B cell (primary cell): ENCODE measurements around the gene AGGF1. TPM values are rescaled to one million over a fixed set of nuclear protein-coding genes. Genes with fewer than 3 reads are reported as not detected.
"Not testable (repeated sequence)": the region's sequence is repeated elsewhere in the genome, so short reads cannot be mapped to it uniquely, and the experiment has no call there.

ENCODE experiments used
- ATAC-seq: fragments of 200-7000 bp; cut with Tn5 transposase; one replicate; pipeline ENCODE4 v1.10.0; 2021; ENCODE audit warnings: low read depth, mild to moderate bottlenecking, moderate number of reproducible peaks, moderate library complexity
- CTCF ChIA-PET: fragments of 350-600 bp; sonication (Branson Sonifier 250); formaldehyde crosslinking; loops from one replicate; lab custom pipeline; 2021; ENCODE audit warnings: antibody characterized with exemption, inconsistent platforms; lab: Charles Lee
- POLR2A ChIA-PET: fragments of 350-600 bp; sonication (Branson Sonifier 250); formaldehyde crosslinking; loops from one replicate; lab custom pipeline; 2021; ENCODE audit warnings: antibody characterized with exemption; lab: Charles Lee
- DNase-seq: peaks from one replicate; pipeline ENCODE4 v3.0.0; 2013
- H2AFZ ChIP-seq: 2 replicates; pipeline ENCODE4 v1.6.1; 2012; ENCODE audit warnings: mild to moderate bottlenecking, low read depth, low read length; ENCODE audit not compliant: insufficient read depth, poor library complexity, severe bottlenecking
- H3K27ac ChIP-seq, 2 donors: 1 replicate in 1 of 2; 2 replicates in 1 of 2; pipeline ENCODE4 v1.5.1; 2012 to 2013; ENCODE audit warnings: low read length in 2 of 2, mild to moderate bottlenecking in 2 of 2, moderate library complexity in 1 of 2
- H3K27me3 ChIP-seq, 4 experiments: fragments of 200-600 bp in 1 of 4; sonication (generic) in 1 of 4; replicated peaks in 1 of 4; 1 replicate in 2 of 4; 2 replicates in 2 of 4; pipeline versions ENCODE4 v1.6.1 to v1.7.0; 2013 to 2016; ENCODE audit warnings: low read length in 3 of 4, mild to moderate bottlenecking in 2 of 4, mixed read lengths in 1 of 4, moderate library complexity in 1 of 4; ENCODE audit not compliant: insufficient read depth in 4 of 4, control insufficient read depth in 3 of 4; ENCODE audit errors: control extremely low read depth in 1 of 4
- H3K36me3 ChIP-seq, 2 experiments: replicated peaks in 1 of 2; 1 replicate in 1 of 2; 2 replicates in 1 of 2; pipeline versions ENCODE4 v1.6.1 to v1.7.1; 2013; ENCODE audit warnings: low read length in 1 of 2; ENCODE audit not compliant: insufficient read depth in 2 of 2, control insufficient read depth in 1 of 2; ENCODE audit errors: control extremely low read depth in 1 of 2, extremely low read depth in 1 of 2
- H3K4me1 ChIP-seq, 2 donors: fragments of 200-600 bp in 1 of 2; sonication (generic) in 1 of 2; 1 replicate in 1 of 2; 2 replicates in 1 of 2; pipeline versions ENCODE4 v1.5.1 to v1.6.1; 2013 to 2017; ENCODE audit warnings: low read length in 2 of 2; ENCODE audit not compliant: control insufficient read depth in 2 of 2, insufficient read depth in 2 of 2
- H3K4me2 ChIP-seq: replicated peaks from 2 replicates; pipeline ENCODE3; 2012; ENCODE audit warnings: mild to moderate bottlenecking, low read depth, low read length; ENCODE audit not compliant: poor library complexity, severe bottlenecking
- H3K4me3 ChIP-seq, 5 experiments: fragments of 200-600 bp in 1 of 5; sonication (generic) in 1 of 5; 1 replicate in 3 of 5; 2 replicates in 2 of 5; pipeline versions ENCODE4 v1.5.1 to v1.7.0; 2011 to 2016; ENCODE audit warnings: low read length in 4 of 5, mild to moderate bottlenecking in 4 of 5, low read depth in 2 of 5, control low read depth in 1 of 5, moderate library complexity in 1 of 5; ENCODE audit not compliant: insufficient read depth in 1 of 5; ENCODE audit errors: control extremely low read depth in 1 of 5, extremely low read depth in 1 of 5
- H3K79me2 ChIP-seq: fragments of 200-600 bp; sonication (generic); one replicate; pipeline ENCODE4 v1.6.0; 2016; ENCODE audit warnings: low read length; ENCODE audit not compliant: control insufficient read depth, insufficient read depth
- H3K9ac ChIP-seq: fragments of 200-600 bp; sonication (generic); 2 replicates; pipeline ENCODE4 v1.6.1; 2017; ENCODE audit warnings: mild to moderate bottlenecking, low read length, moderate library complexity
- H3K9me3 ChIP-seq, 3 donors: one replicate each; pipeline versions ENCODE4 v1.6.1 to v1.7.1; 2013; ENCODE audit warnings: low read length in 2 of 3; ENCODE audit not compliant: control insufficient read depth in 2 of 3, insufficient read depth in 1 of 3; ENCODE audit errors: control extremely low read depth in 1 of 3
- H4K20me1 ChIP-seq: 2 replicates; pipeline ENCODE4 v1.6.0; 2012; ENCODE audit warnings: mild to moderate bottlenecking, low read length; ENCODE audit not compliant: insufficient read depth, control insufficient read depth, poor library complexity, severe bottlenecking
- H3K27ac Mint-ChIP-seq: one replicate; pipeline ENCODE4 v1.8.0; 2021; ENCODE audit warnings: mixed read lengths
- H3K27me3 Mint-ChIP-seq: one replicate; pipeline ENCODE4 v1.8.0; 2021; ENCODE audit warnings: mixed read lengths
- H3K4me1 Mint-ChIP-seq: one replicate; pipeline ENCODE4 v1.8.0; 2021; ENCODE audit warnings: mixed read lengths
- H3K4me3 Mint-ChIP-seq: one replicate; pipeline ENCODE4 v1.8.0; 2021; ENCODE audit warnings: mixed read lengths
- H3K9me3 Mint-ChIP-seq: one replicate; pipeline ENCODE4 v1.8.0; 2022; ENCODE audit warnings: mixed read lengths; ENCODE audit not compliant: insufficient read depth
- CTCF ChIP-seq: fragments of 200-600 bp; IDR thresholded peaks from one replicate; pipeline ENCODE4 v1.8.0; 2022; ENCODE audit warnings: antibody characterized with exemption, mild to moderate bottlenecking
- EZH2 ChIP-seq: IDR thresholded peaks from 2 replicates; pipeline ENCODE4 v1.6.1; 2012; ENCODE audit warnings: borderline replicate concordance, low read depth, mild to moderate bottlenecking, moderate library complexity, low read length; ENCODE audit not compliant: insufficient read depth, poor library complexity, severe bottlenecking
- WGBS: methylation state at CpG from one replicate; pipeline ENCODE4 v1.1.5; 2013; ENCODE audit warnings: missing lambda C conversion rate; ENCODE audit not compliant: insufficient coverage; 5-methylcytosine and 5-hydroxymethylcytosine counted together
- intact Hi-C: fragments of 100-400 bp; cut with micrococcal nuclease; formaldehyde crosslinking; loops from one replicate; pipeline ENCODE4 v1.10.0; 2022
- polyA plus RNA-seq: library from polyadenylated mRNA; depleted of rRNA; stranded (reverse); fragments of >200 nt; gene quantifications from 2 replicates; pipeline ENCODE4 v1.2.3, GENCODE V29; 2012
- total RNA-seq, 2 donors: library from RNA; stranded (reverse); fragments of 120-200 nt in 1 of 2; gene quantifications; 1 replicate in 1 of 2; 2 replicates in 1 of 2; pipeline versions ENCODE4 v1.2.3 to v1.2.4, GENCODE V29; 2013 to 2022

The AGGF1 gene
- total and polyA plus RNA-seq, 2 donors (not counting 1 experiment from before 2014, with no cell fraction given), result 9.3 to 25.6 TPM

DNA sequence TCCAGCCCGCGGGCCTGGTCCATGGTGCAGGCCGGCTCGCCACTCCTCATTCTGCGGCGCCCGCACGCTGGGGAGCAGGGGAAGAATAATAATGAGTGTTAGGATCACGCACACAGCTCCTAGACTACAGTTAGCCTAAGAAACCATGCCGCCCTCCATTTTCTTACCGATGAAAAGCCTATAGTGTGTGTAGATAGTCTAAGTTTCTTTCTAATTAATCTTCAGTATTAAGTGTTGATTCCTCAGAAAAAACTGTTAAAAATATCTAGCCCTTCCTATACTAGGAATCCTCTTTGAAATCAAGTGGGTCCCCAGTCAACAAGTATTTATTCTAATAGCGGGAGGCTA, 47.6 kb downstream of the AGGF1 start:
- H3K4me1 Mint-ChIP-seq, result peaks cover 14% of the 10 kb centered on the region
- no peaks in the 10 kb centered on the region for H3K27me3 ChIP-seq
- H3K4me3 Mint-ChIP-seq, result peak overlapping the region; percentile 68
- 17% methylated on average over 2 of the region's 12 CpGs for WGBS
- H4K20me1 ChIP-seq, result peaks cover 6% of the 10 kb centered on the region
- no peak overlapping the region for H3K27ac ChIP-seq
- peak overlapping the region; percentile 76 for H3K4me2 ChIP-seq
- H3K36me3 ChIP-seq, result no peaks in the 10 kb centered on the region
- H3K9me3 Mint-ChIP-seq, result peaks cover 5% of the 10 kb centered on the region
- DNase-seq, result no peak
- H3K27me3 Mint-ChIP-seq, result peaks cover 5% of the 10 kb centered on the region
- no peak overlapping the region for H3K27ac Mint-ChIP-seq
- peaks cover 5 to 6% of the 10 kb centered on the region in 2 donors for H3K4me1 ChIP-seq
- intact Hi-C loops, result loop anchor here (1.0 to 5.0 kb wide), 2 partner anchors 210 to 476 kb away; no protein-coding TSS in a partner anchor
- TF ChIP-seq CTCF (peak; percentile 36), EZH2 (no peak)
- ATAC-seq, result no peak
- peaks cover 0 to 2% (median 0%) of the 10 kb centered on the region in 3 donors for H3K9me3 ChIP-seq
- H2AFZ ChIP-seq, result peak overlapping the region; percentile 48
- CTCF ChIA-PET, result interaction anchor here (0.6 to 3.1 kb wide), 9 partner anchors 9 to 476 kb away, joined by 3 to 17 read pairs (median 3); partner anchors contain the start of genes AGGF1 and ZBED3
- H3K4me3 ChIP-seq, result peak overlapping the region in 3 of 5 experiments; percentile 33 to 43 (median 38)
- peak overlapping the region; percentile 29 for H3K9ac ChIP-seq
- no peaks in the 10 kb centered on the region for H3K79me2 ChIP-seq
- POLR2A ChIA-PET, result no interaction called here

GRCh38 chr5:77080479-77080878, 50.3 kb downstream of the AGGF1 start:
- peaks cover 10% of the 10 kb centered on the region for H3K27me3 Mint-ChIP-seq
- H2AFZ ChIP-seq, H4K20me1 ChIP-seq, H3K4me3 ChIP-seq, H3K4me1 ChIP-seq, H3K36me3 ChIP-seq, H3K27me3 ChIP-seq, H3K4me3 Mint-ChIP-seq, H3K79me2 ChIP-seq, H3K9ac ChIP-seq, H3K4me2 ChIP-seq, POLR2A ChIA-PET, CTCF ChIA-PET, H3K27ac Mint-ChIP-seq, ATAC-seq, H3K27ac ChIP-seq, H3K9me3 ChIP-seq, DNase-seq, H3K9me3 Mint-ChIP-seq: not testable (repeated sequence)
- intact Hi-C loops, result loop anchor here (10.0 kb wide), 1 partner anchor 544 kb away; no protein-coding TSS in a partner anchor
- 100% methylated on average over 5 of the region's 11 CpGs for WGBS
- H3K4me1 Mint-ChIP-seq, result peaks cover 14% of the 10 kb centered on the region
